GM23338 (cell line): ENCODE data around the gene ADAMTS14. TPM values are rescaled to one million over a fixed set of nuclear protein-coding genes. Genes with fewer than 3 reads are reported as not detected.

Source experiments
- ATAC-seq: fragments of 200-7000 bp; cut with Tn5 transposase; 3 replicates; pipeline ENCODE4 v1.9.1; 2020
- DNase-seq: peaks from one replicate; pipeline ENCODE4 v3.0.0-alpha.2; 2015; ENCODE audit warnings: low spot score
- H2AFZ ChIP-seq: fragments of 200-600 bp; sonication (generic); 2 replicates; pipeline ENCODE4 v1.8.0; 2016; ENCODE audit warnings: antibody characterized with exemption, mild to moderate bottlenecking, moderate library complexity
- H3F3A ChIP-seq: fragments of 200-600 bp; sonication (generic); replicated peaks from 2 replicates; pipeline ENCODE4 v1.8.0; 2017; ENCODE audit warnings: antibody characterized with exemption, mixed run types, low read depth
- H3K27ac ChIP-seq: fragments of 200-600 bp; sonication (generic); 2 replicates; pipeline ENCODE4 v1.6.1; 2016; ENCODE audit warnings: low read depth
- H3K27me3 ChIP-seq: fragments of 200-600 bp; sonication (generic); 2 replicates; pipeline ENCODE4 v1.8.0; 2016; ENCODE audit warnings: mild to moderate bottlenecking, mixed run types, moderate library complexity; ENCODE audit not compliant: insufficient read depth
- H3K36me3 ChIP-seq: fragments of 200-600 bp; sonication (generic); 2 replicates; pipeline ENCODE4 v1.8.0; 2016; ENCODE audit warnings: mild to moderate bottlenecking; ENCODE audit not compliant: insufficient read depth
- H3K4me1 ChIP-seq: fragments of 200-600 bp; sonication (generic); 2 replicates; pipeline ENCODE4 v1.8.0; 2016; ENCODE audit warnings: mild to moderate bottlenecking, moderate library complexity; ENCODE audit not compliant: insufficient read depth
- H3K4me2 ChIP-seq: fragments of 200-600 bp; sonication (generic); 2 replicates; pipeline ENCODE4 v1.7.1; 2017; ENCODE audit warnings: mixed run types
- H3K4me3 ChIP-seq: fragments of 200-600 bp; sonication (generic); 2 replicates; pipeline ENCODE4 v1.6.1; 2016; ENCODE audit warnings: mixed run types
- H3K79me2 ChIP-seq: fragments of 200-600 bp; sonication (generic); replicated peaks from 2 replicates; pipeline ENCODE4 v1.8.0; 2017; ENCODE audit warnings: mild to moderate bottlenecking; ENCODE audit not compliant: insufficient read depth
- H3K9me2 ChIP-seq: fragments of 200-600 bp; sonication (generic); 2 replicates; pipeline ENCODE4 v1.8.0; 2017; ENCODE audit not compliant: insufficient read depth
- H4K20me1 ChIP-seq: fragments of 200-600 bp; sonication (generic); replicated peaks from 2 replicates; pipeline ENCODE4 v1.8.0; 2017; ENCODE audit warnings: mild to moderate bottlenecking; ENCODE audit not compliant: insufficient read depth
- H3K27ac Mint-ChIP-seq: 2 replicates; pipeline ENCODE4 v1.8.0; 2020; ENCODE audit warnings: inconsistent platforms, mild to moderate bottlenecking, moderate library complexity, mixed read lengths
- H3K27me3 Mint-ChIP-seq: 3 replicates; pipeline ENCODE4 v1.8.0; 2022; ENCODE audit warnings: low read depth, mild to moderate bottlenecking, moderate library complexity, mixed read lengths, inconsistent platforms; ENCODE audit not compliant: insufficient read depth, poor library complexity
- H3K36me3 Mint-ChIP-seq: 3 replicates; pipeline ENCODE4 v1.8.0; 2021; ENCODE audit warnings: low read depth, mild to moderate bottlenecking, inconsistent platforms, moderate library complexity, mixed read lengths
- H3K4me1 Mint-ChIP-seq: 3 replicates; pipeline ENCODE4 v1.8.0; 2020; ENCODE audit warnings: mild to moderate bottlenecking, inconsistent platforms, mixed read lengths
- H3K4me3 Mint-ChIP-seq: 3 replicates; pipeline ENCODE4 v1.8.0; 2021; ENCODE audit warnings: moderate library complexity, mild to moderate bottlenecking, inconsistent platforms, mixed read lengths
- H3K9me3 Mint-ChIP-seq: 3 replicates; pipeline ENCODE4 v1.8.0; 2020; ENCODE audit warnings: moderate library complexity, mild to moderate bottlenecking, inconsistent platforms, mixed read lengths
- CREB1 ChIP-seq: fragments of 250-450 bp; sonication (Bioruptor Pico); IDR thresholded peaks from 2 replicates; pipeline ENCODE4 v1.5.0; 2020; ENCODE audit warnings: low read depth, mild to moderate bottlenecking, moderate library complexity
- CTCF ChIP-seq, 2 experiments: fragments of 200-600 bp in 1 of 2; sonication (generic) in 1 of 2; conservative IDR thresholded peaks; 2 replicates each; pipeline versions ENCODE4 v1.5.1 to v1.6.1; 2016 to 2017; ENCODE audit warnings: antibody characterized with exemption in 2 of 2, low read depth in 2 of 2, mild to moderate bottlenecking in 2 of 2, moderate library complexity in 1 of 2
- ETS1 ChIP-seq: IDR thresholded peaks from 2 replicates; pipeline ENCODE4 v1.6.1; 2016; ENCODE audit warnings: antibody characterized with exemption
- EZH2 ChIP-seq: fragments of 200-600 bp; sonication (generic); IDR thresholded peaks from one replicate; pipeline ENCODE4 v1.8.0; 2017; ENCODE audit warnings: antibody characterized with exemption, mild to moderate bottlenecking, low read depth; ENCODE audit not compliant: unreplicated experiment
- EZH2phosphoT487 ChIP-seq: fragments of 200-600 bp; sonication (generic); IDR thresholded peaks from one replicate; pipeline ENCODE4 v1.8.1; 2018; ENCODE audit warnings: antibody characterized with exemption; ENCODE audit not compliant: unreplicated experiment
- JUNB ChIP-seq: IDR thresholded peaks from one replicate; pipeline ENCODE4 v1.6.1; 2016; ENCODE audit warnings: antibody characterized with exemption; ENCODE audit not compliant: unreplicated experiment
- NANOG ChIP-seq: IDR thresholded peaks from 2 replicates; pipeline ENCODE4 v1.6.1; 2016; ENCODE audit warnings: antibody characterized with exemption, borderline replicate concordance
- POLR2AphosphoS5 ChIP-seq: IDR thresholded peaks from 2 replicates; pipeline ENCODE4 v1.6.1; 2016; ENCODE audit warnings: antibody characterized with exemption, low read depth
- REST ChIP-seq: IDR thresholded peaks from one replicate; pipeline ENCODE4 v1.6.1; 2018; ENCODE audit warnings: antibody characterized with exemption; ENCODE audit not compliant: unreplicated experiment
- STAT1 ChIP-seq: IDR thresholded peaks from one replicate; pipeline ENCODE4 v1.6.1; 2016; ENCODE audit warnings: antibody characterized with exemption; ENCODE audit not compliant: unreplicated experiment
- ZNF114 ChIP-seq: fragments of 250-450 bp; sonication (Bioruptor Pico); IDR thresholded peaks from 2 replicates; pipeline ENCODE4 v1.5.0; 2020; ENCODE audit warnings: mild to moderate bottlenecking, moderate library complexity
- ZNF331 ChIP-seq: fragments of 250-450 bp; sonication (Bioruptor Pico); IDR thresholded peaks from 2 replicates; pipeline ENCODE4 v1.5.0; 2020; ENCODE audit warnings: low read depth, mild to moderate bottlenecking, moderate library complexity
- ZNF462 ChIP-seq: fragments of 250-450 bp; sonication (Bioruptor Pico); IDR thresholded peaks from 2 replicates; pipeline ENCODE4 v1.5.0; 2020; ENCODE audit warnings: mild to moderate bottlenecking, moderate library complexity
- polyA plus RNA-seq: library from polyadenylated mRNA; unstranded; fragments of >200 nt; fragmentation: Nextera tagmentation; extraction: Ambion mirVana; gene quantifications from 2 replicates; pipeline ENCODE4 v1.2.1, GENCODE V29; 2016
- total RNA-seq: library from RNA; depleted of rRNA; stranded (reverse); fragments of >200 nt; shearing (Covaris generic); gene quantifications from 2 replicates; pipeline ENCODE4 v1.2.3, GENCODE V29; 2014

ADAMTS14 gene
- total and polyA plus RNA-seq, 2 experiments from 2014 or later = 1.9 to 2.1 TPM

- TF ChIP-seq STAT1 (no peak), ZNF462 (CRISPR knock-in tag) (no peak), ZNF331 (no peak), ETS1 (no peak), CTCF (conservative IDR thresholded peaks at IDR 0.05; ENCODE audit: low read depth in 2 of 2) (no peak), POLR2AphosphoS5 (no peak), EZH2phosphoT487 (no peak), JUNB (no peak), ZNF114 (no peak), CREB1 (CRISPR knock-in tag) (no peak), REST (no peak), NANOG (no peak), EZH2 (no peak)
- peak; percentile 19; the same call in 2 of the 3 replicates for ATAC-seq
- H3K4me3 ChIP-seq = no peak overlapping the region
These were observed 23.1 kb downstream of the ADAMTS14 start for GRCh38 chr10:70695241-70696030.

More at GRCh38 chr10:70695241-70696030, 23.1 kb downstream of the ADAMTS14 start:
- Histone ChIP-seq H2AFZ (no peak overlapping the region), H3K4me2 (no peak overlapping the region), H4K20me1 (0 out of 2 replicates have a peak, but pooled peaks cover 3% of the 10 kb centered on the region), H3K79me2 (no peaks in the 10 kb centered on the region), H3K4me1 (peaks cover 9% of the 10 kb centered on the region; the same call in 1 of the 2 replicates), H3K9me2 (no peaks in the 10 kb centered on the region), H3K36me3 (no peaks in the 10 kb centered on the region; the same call in 1 of the 2 replicates), H3F3A (no peaks in the 10 kb centered on the region), H3K27ac (no peak overlapping the region), H3K27me3 (no peaks in the 10 kb centered on the region)
- no peak overlapping the region for H3K4me3 Mint-ChIP-seq
- peaks cover 22% of the 10 kb centered on the region for H3K4me1 Mint-ChIP-seq
- no peaks in the 10 kb centered on the region for H3K9me3 Mint-ChIP-seq
- DNase-seq = no peak
- peaks cover 4% of the 10 kb centered on the region for H3K27me3 Mint-ChIP-seq
- no peak overlapping the region for H3K27ac Mint-ChIP-seq
- H3K36me3 Mint-ChIP-seq = no peaks in the 10 kb centered on the region
